ENCODE measurements around the gene YPEL3.

The YPEL3 gene

DNA sequence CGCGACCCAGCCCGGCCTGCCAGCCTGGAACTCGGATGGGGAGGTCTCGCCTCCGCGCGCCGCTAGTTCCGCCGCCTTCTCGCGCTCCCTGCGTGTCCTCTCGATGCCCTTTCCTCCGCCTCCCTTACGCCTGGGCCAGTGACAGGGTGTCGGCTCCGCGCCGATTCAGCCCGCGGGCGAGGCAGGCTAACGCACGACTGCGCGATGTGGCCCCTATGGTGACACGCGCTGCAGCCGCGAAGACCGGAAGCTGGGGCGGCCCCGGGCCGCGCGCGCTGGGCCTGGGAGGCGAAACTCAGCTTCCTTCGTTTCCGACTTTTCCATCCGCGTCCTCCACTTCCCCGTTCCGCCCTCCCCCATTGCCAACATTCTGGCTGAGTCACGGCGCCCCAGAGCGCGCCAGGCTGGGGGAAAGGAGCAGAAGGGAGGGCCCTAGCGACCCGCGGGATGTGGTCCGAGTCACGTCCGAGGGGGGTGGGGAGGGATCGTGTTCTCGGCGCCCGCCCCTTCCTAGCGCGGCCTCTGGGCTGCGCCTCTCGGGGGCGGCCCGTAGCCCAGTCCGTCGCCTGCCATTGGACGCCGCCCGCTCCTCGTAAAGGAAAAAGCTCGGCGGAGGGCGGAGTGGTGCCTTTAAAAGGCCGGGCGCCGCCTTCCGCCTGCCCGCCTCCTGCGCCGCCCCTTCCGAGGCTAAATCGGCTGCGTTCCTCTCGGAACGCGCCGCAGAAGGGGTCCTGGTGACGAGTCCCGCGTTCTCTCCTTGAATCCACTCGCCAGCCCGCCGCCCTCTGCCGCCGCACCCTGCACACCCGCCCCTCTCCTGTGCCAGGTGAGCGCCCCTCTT is 30.7 kb downstream of the YPEL3 start, which contains the start of gene ALDOA:
Gene ALDOA, plus strand, starts transcription at position 659 of the 841 bp plus-strand sequence. CDS start 1,138 bp downstream, outside the sequence.
- CTCF ChIA-PET, result interaction anchor here (2.7 to 3.3 kb wide), 3 partner anchors 10 to 47 kb away, joined by 13 to 25 read pairs (median 20); partner anchors contain the start of gene TBX6
- no peak for TF ChIP-seq SP1 (IDR thresholded peaks at IDR 0.05)
- TF ChIP-seq CTBP1 (IDR thresholded peaks at IDR 0.05; ENCODE audit: borderline replicate concordance), result peak; percentile 76
- TF ChIP-seq ELF4 (IDR thresholded peaks at IDR 0.05), result peak; percentile 71
- peak; percentile 41; the same call in 1 of the 2 replicates for TF ChIP-seq LEF1 (IDR thresholded peaks at IDR 0.05; ENCODE audit: borderline replicate concordance)
- TF ChIP-seq ARNT (IDR thresholded peaks at IDR 0.05), result peak; percentile 98
- no peak for TF ChIP-seq BHLHE40 (IDR thresholded peaks at IDR 0.05; ENCODE audit: borderline replicate concordance)
- peak; percentile 97 for TF ChIP-seq L3MBTL2 (conservative IDR thresholded peaks at IDR 0.05)
- TF ChIP-seq SUZ12 (IDR thresholded peaks at IDR 0.05), result no peak
- TF ChIP-seq ZNF384 (IDR thresholded peaks at IDR 0.05), result no peak
- no peak for TF ChIP-seq FOXK2 (IDR thresholded peaks at IDR 0.05)
- no peak for TF ChIP-seq FOXA1 (IDR thresholded peaks at IDR 0.05)
- TF ChIP-seq NFRKB (IDR thresholded peaks at IDR 0.05), result no peak
- TF ChIP-seq FOXM1 (IDR thresholded peaks at IDR 0.05; ENCODE audit: borderline replicate concordance), result no peak; the same call in 1 of the 2 replicates
- TF ChIP-seq, protein P1, sequence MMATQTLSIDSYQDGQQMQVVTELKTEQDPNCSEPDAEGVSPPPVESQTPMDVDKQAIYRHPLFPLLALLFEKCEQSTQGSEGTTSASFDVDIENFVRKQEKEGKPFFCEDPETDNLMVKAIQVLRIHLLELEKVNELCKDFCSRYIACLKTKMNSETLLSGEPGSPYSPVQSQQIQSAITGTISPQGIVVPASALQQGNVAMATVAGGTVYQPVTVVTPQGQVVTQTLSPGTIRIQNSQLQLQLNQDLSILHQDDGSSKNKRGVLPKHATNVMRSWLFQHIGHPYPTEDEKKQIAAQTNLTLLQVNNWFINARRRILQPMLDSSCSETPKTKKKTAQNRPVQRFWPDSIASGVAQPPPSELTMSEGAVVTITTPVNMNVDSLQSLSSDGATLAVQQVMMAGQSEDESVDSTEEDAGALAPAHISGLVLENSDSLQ (IDR thresholded peaks at IDR 0.05), result no peak
- TF ChIP-seq HDGF (IDR thresholded peaks at IDR 0.05; ENCODE audit: borderline replicate concordance), result peak; percentile 90; the same call in 1 of the 2 replicates
- no peak for TF ChIP-seq TARDBP (IDR thresholded peaks at IDR 0.05)
- DNase-seq (ENCODE audit: extremely low spot score), result peak; percentile 98
- POLR2A ChIA-PET, result interaction anchor here (0.6 to 7.3 kb wide), 39 partner anchors 10 to 888 kb away, joined by 3 to 155 read pairs (median 4); partner anchors contain the start of genes CORO1A, DCTPP1, MVP and PHKG2

DNA sequence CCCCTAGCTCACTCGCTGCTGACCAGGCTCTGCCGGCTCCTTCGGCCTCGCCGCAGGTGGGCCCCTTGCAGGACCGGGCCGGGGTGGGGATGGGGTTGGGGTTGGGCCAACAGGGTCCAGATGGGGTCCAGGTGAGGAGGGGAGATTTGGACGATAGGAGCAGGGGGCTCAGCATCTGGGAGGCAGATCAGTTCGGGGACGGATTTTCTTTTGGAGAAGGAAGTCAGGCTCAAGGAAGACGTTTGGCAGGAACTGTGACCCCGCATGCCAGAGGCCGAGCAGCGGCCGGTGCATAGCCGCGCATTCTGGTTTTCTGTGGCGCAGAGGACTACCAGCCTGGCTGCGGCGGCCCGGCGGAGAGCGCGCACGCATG is 31.3 kb downstream of the YPEL3 start:
- ChIA-PET POLR2A (interaction anchor here (0.9 to 7.3 kb wide), 13 partner anchors 10 to 365 kb away, joined by 3 to 155 read pairs (median 6); partner anchors contain the start of genes CORO1A, DCTPP1, PPP4C and TBX6), CTCF (interaction anchor here (2.7 to 3.3 kb wide), 2 partner anchors 10 to 28 kb away, joined by 20 to 25 read pairs; partner anchors contain the start of gene TBX6)
- DNase-seq (ENCODE audit: extremely low spot score), result no peak
- TF ChIP-seq ELF4 (IDR thresholded peaks at IDR 0.05) (no peak), FOXA1 (IDR thresholded peaks at IDR 0.05) (no peak), FOXK2 (IDR thresholded peaks at IDR 0.05) (no peak), SUZ12 (IDR thresholded peaks at IDR 0.05) (no peak), ZNF384 (IDR thresholded peaks at IDR 0.05) (no peak), SP1 (IDR thresholded peaks at IDR 0.05) (no peak), L3MBTL2 (conservative IDR thresholded peaks at IDR 0.05) (no peak), BHLHE40 (IDR thresholded peaks at IDR 0.05; ENCODE audit: borderline replicate concordance) (no peak), HDGF (IDR thresholded peaks at IDR 0.05; ENCODE audit: borderline replicate concordance) (no peak), CTBP1 (IDR thresholded peaks at IDR 0.05; ENCODE audit: borderline replicate concordance) (no peak), FOXM1 (IDR thresholded peaks at IDR 0.05; ENCODE audit: borderline replicate concordance) (no peak)

DNA sequence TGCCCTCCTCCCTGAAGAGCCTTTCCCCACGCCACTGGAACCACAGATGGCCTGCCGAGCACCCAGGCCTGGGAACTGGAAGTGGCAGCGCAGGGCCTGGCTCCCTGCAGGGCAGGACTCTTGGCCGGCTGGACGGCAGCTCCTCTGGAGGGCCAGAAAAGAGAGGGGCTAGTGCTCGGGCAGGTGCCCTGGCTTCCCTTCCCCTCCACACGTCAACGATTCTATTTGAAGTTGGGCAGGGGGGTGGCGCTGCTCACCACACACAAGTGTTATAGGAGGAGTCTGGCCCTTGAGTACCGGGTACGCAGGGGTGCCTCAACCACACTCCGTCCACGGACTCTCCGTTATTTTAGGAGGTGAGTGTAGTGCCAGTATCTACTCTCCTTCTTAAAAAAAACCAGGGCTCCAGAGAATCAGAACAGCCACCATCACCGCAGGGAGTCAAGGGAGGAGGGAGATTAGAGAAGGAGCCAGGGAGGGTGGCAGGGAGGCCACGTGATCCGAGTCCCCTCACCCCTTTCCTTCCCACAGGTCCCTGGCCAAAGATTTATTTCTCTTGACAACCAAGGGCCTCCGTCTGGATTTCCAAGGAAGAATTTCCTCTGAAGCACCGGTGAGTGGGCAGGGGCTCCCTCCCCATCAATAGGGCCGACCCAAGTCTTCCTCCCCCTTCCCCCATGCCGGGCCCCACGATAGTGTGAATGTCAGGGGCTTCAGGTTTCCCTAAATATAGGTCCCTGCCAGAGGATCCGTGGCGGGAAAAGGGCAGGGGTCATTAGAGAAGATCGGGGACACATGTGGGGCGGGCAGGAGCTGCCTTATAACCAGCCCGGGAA is 31.9 kb downstream of the YPEL3 start:
- TF ChIP-seq ELF4 (IDR thresholded peaks at IDR 0.05) (no peak), ZNF384 (IDR thresholded peaks at IDR 0.05) (no peak), FOXA1 (IDR thresholded peaks at IDR 0.05) (no peak), NFRKB (IDR thresholded peaks at IDR 0.05) (no peak), CTBP1 (IDR thresholded peaks at IDR 0.05; ENCODE audit: borderline replicate concordance) (no peak), LEF1 (IDR thresholded peaks at IDR 0.05; ENCODE audit: borderline replicate concordance) (no peak), ARNT (IDR thresholded peaks at IDR 0.05) (no peak), HDGF (IDR thresholded peaks at IDR 0.05; ENCODE audit: borderline replicate concordance) (0 out of 2 replicates have a peak, but pooled peaks have one; percentile 16), TARDBP (IDR thresholded peaks at IDR 0.05) (no peak), L3MBTL2 (conservative IDR thresholded peaks at IDR 0.05) (peak; percentile 60)
- TF ChIP-seq, protein P1 (IDR thresholded peaks at IDR 0.05), result peak; percentile 85
- ChIA-PET CTCF (interaction anchor here (0.7 to 2.7 kb wide), 3 partner anchors 9 to 10 kb away, joined by 3 to 20 read pairs (median 8); no protein-coding TSS in a partner anchor), POLR2A (interaction anchor here (0.7 to 7.3 kb wide), 10 partner anchors 8 to 119 kb away, joined by 3 to 155 read pairs (median 5); partner anchors contain the start of genes CORO1A, PPP4C, TBX6 and YPEL3)
- DNase-seq (ENCODE audit: extremely low spot score), result peak; percentile 61

DNA sequence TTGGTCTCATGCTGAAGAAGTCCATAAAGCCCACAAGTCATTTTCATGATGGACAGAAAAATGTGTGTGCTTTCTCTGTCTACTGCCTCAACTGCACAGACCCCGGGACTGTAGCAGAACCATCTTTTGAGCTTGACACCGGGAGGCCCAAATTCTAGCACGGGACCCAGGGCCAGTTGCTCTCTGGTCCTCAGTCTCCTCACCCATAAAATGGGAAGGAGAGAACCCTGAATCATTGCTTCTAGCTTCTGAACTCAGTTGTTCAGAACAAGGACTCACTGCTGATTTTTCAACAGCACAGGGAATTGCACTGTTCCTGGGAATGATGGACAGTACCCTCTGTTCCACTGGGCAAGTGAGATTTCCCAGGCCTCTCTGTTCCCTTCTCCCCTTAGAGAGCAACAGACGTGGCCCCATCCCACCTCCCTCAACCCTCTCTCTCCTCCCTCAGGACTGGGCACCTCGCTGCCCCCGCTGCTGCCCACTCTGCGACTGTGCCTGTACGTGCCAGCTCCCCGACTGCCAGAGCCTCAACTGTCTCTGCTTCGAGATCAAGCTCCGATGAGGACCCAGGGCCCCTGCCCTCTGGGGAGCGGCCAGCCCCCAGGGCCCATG is 32.6 kb downstream of the YPEL3 start:
- CTCF ChIA-PET, result interaction anchor here (0.7 to 1.2 kb wide), 2 partner anchors 8 to 9 kb away, joined by 3 to 8 read pairs; no protein-coding TSS in a partner anchor
- TF ChIP-seq SP1 (IDR thresholded peaks at IDR 0.05), result no peak
- TF ChIP-seq FOXM1 (IDR thresholded peaks at IDR 0.05; ENCODE audit: borderline replicate concordance), result no peak
- TF ChIP-seq LEF1 (IDR thresholded peaks at IDR 0.05; ENCODE audit: borderline replicate concordance), result peak; percentile 30; the same call in 1 of the 2 replicates
- TF ChIP-seq, protein P1 (IDR thresholded peaks at IDR 0.05), result no peak
- no peak for DNase-seq (ENCODE audit: extremely low spot score)
- POLR2A ChIA-PET, result interaction anchor here (0.7 to 7.3 kb wide), 6 partner anchors 8 to 30 kb away, joined by 3 to 155 read pairs (median 4); partner anchors contain the start of genes TBX6 and YPEL3

Data from HEK293T (cell line).